ENCODE measurements around the gene NUCB2.

The NUCB2 gene

GRCh38 chr11:17343907-17344306 is 67.4 kb downstream of the NUCB2 start:
- no peaks in the 10 kb centered on the region for H3F3A ChIP-seq (ENCODE audit: low read depth)
- H3K4me2 ChIP-seq (ENCODE audit: low read depth, low read length, poor library complexity, severe bottlenecking): no peak overlapping the region
- H3K79me2 ChIP-seq (ENCODE audit: insufficient read depth, low read length): no peaks in the 10 kb centered on the region
- peaks cover 10% of the 10 kb centered on the region for H4K20me1 ChIP-seq (ENCODE audit: insufficient read depth, low read length, poor library complexity, severe bottlenecking)
- TF ChIP-seq CTCF (conservative IDR thresholded peaks at IDR 0.05; ENCODE audit: low read length) (no peak), EZH2phosphoT487 (IDR thresholded peaks at IDR 0.05; ENCODE audit: borderline replicate concordance) (no peak)
- no peak overlapping the region for H2AFZ ChIP-seq (ENCODE audit: low read length)
- no peaks in the 10 kb centered on the region for H3K27me3 ChIP-seq (ENCODE audit: insufficient read depth, low read length, poor library complexity, severe bottlenecking)
- no peaks in the 10 kb centered on the region for H3K9me3 ChIP-seq (ENCODE audit: insufficient read depth, low read depth, low read length)
- H3K4me3 ChIP-seq (ENCODE audit: low read length, poor library complexity, severe bottlenecking): no peak overlapping the region
- H3K9ac ChIP-seq (ENCODE audit: low read depth, low read length, poor library complexity, severe bottlenecking): no peak overlapping the region
- no peaks in the 10 kb centered on the region for H3K9me2 ChIP-seq (replicated peaks; ENCODE audit: low read depth, low read length)
- no peaks in the 10 kb centered on the region for H3K4me1 ChIP-seq (ENCODE audit: insufficient read depth, low read length, poor library complexity, severe bottlenecking)
- H3K36me3 ChIP-seq (ENCODE audit: insufficient read depth, low read length): peaks cover 34% of the 10 kb centered on the region; the same call in 1 of the 2 replicates

- peaks cover 43% of the 10 kb centered on the region; the same call in 1 of the 2 replicates for H3K36me3 ChIP-seq (ENCODE audit: insufficient read depth, low read length)
- H3K9me3 ChIP-seq (ENCODE audit: insufficient read depth, low read depth, low read length): no peaks in the 10 kb centered on the region
These were observed 71.1 kb downstream of the NUCB2 start for GRCh38 chr11:17347676-17348075.

GRCh38 chr11:17350455-17351171 is 74.1 kb downstream of the NUCB2 start:
- peaks cover 3% of the 10 kb centered on the region for H4K20me1 ChIP-seq (ENCODE audit: insufficient read depth, low read length, poor library complexity, severe bottlenecking)
- no peaks in the 10 kb centered on the region for H3K27me3 ChIP-seq (ENCODE audit: insufficient read depth, low read length, poor library complexity, severe bottlenecking)
- H3K9ac ChIP-seq (ENCODE audit: low read depth, low read length, poor library complexity, severe bottlenecking): no peak overlapping the region
- peaks cover 22% of the 10 kb centered on the region; the same call in 1 of the 2 replicates for H3K36me3 ChIP-seq (ENCODE audit: insufficient read depth, low read length)
- H3K79me2 ChIP-seq (ENCODE audit: insufficient read depth, low read length): no peaks in the 10 kb centered on the region
- H2AFZ ChIP-seq (ENCODE audit: low read length): no peak overlapping the region
- no peak overlapping the region for H3K4me2 ChIP-seq (ENCODE audit: low read depth, low read length, poor library complexity, severe bottlenecking)
- no peaks in the 10 kb centered on the region for H3K9me3 ChIP-seq (ENCODE audit: insufficient read depth, low read depth, low read length)
- H3K4me1 ChIP-seq (ENCODE audit: insufficient read depth, low read length, poor library complexity, severe bottlenecking): peaks cover 5% of the 10 kb centered on the region
- H3K4me3 ChIP-seq (ENCODE audit: low read length, poor library complexity, severe bottlenecking): no peak overlapping the region
- no peaks in the 10 kb centered on the region for H3K9me2 ChIP-seq (replicated peaks; ENCODE audit: low read depth, low read length)
- no peak for TF ChIP-seq EZH2phosphoT487 (IDR thresholded peaks at IDR 0.05; ENCODE audit: borderline replicate concordance)
- no peak for TF ChIP-seq CTCF (conservative IDR thresholded peaks at IDR 0.05; ENCODE audit: low read length)
- H3F3A ChIP-seq (ENCODE audit: low read depth): peaks cover 10% of the 10 kb centered on the region

More at GRCh38 chr11:17347676-17348075, 71.1 kb downstream of the NUCB2 start:
- Histone ChIP-seq H3K9ac (ENCODE audit: low read depth, low read length, poor library complexity, severe bottlenecking) (no peak overlapping the region), H3K4me2 (ENCODE audit: low read depth, low read length, poor library complexity, severe bottlenecking) (no peak overlapping the region), H3K4me1 (ENCODE audit: insufficient read depth, low read length, poor library complexity, severe bottlenecking) (no peaks in the 10 kb centered on the region), H2AFZ (ENCODE audit: low read length) (no peak overlapping the region), H4K20me1 (ENCODE audit: insufficient read depth, low read length, poor library complexity, severe bottlenecking) (peaks cover 13% of the 10 kb centered on the region), H3K9me2 (replicated peaks; ENCODE audit: low read depth, low read length) (no peaks in the 10 kb centered on the region), H3K79me2 (ENCODE audit: insufficient read depth, low read length) (no peaks in the 10 kb centered on the region), H3K4me3 (ENCODE audit: low read length, poor library complexity, severe bottlenecking) (no peak overlapping the region), H3F3A (ENCODE audit: low read depth) (peaks cover 10% of the 10 kb centered on the region), H3K27me3 (ENCODE audit: insufficient read depth, low read length, poor library complexity, severe bottlenecking) (no peaks in the 10 kb centered on the region)
- TF ChIP-seq EZH2phosphoT487 (IDR thresholded peaks at IDR 0.05; ENCODE audit: borderline replicate concordance) (no peak), CTCF (conservative IDR thresholded peaks at IDR 0.05; ENCODE audit: low read length) (no peak)

Data from Loucy (cell line).